HEK293T (cell line): ENCODE results near the gene TXNRD1.

ENCODE experiments used
- CTCF ChIA-PET: fragments of 350-600 bp; formaldehyde crosslinking; extraction: SDS; loops from one replicate; lab custom pipeline; 2021; ENCODE audit warnings: antibody characterized with exemption, inconsistent platforms; lab: Yijun Ruan, JAX
- POLR2A ChIA-PET: fragments of 350-600 bp; formaldehyde crosslinking; extraction: SDS; loops from one replicate; lab custom pipeline; 2020; ENCODE audit warnings: antibody characterized with exemption, inconsistent platforms; lab: Yijun Ruan, JAX
- DNase-seq: peaks from one replicate; pipeline ENCODE4 v3.0.0; 2012; ENCODE audit warnings: mixed read lengths; ENCODE audit errors: extremely low spot score
- ARNT ChIP-seq: fragments of 450-650 bp; IDR thresholded peaks from 2 replicates; pipeline ENCODE4 v1.6.1; 2017; ENCODE audit warnings: mild to moderate bottlenecking
- BHLHE40 ChIP-seq: fragments of 450-650 bp; IDR thresholded peaks from 2 replicates; pipeline ENCODE4 v1.6.1; 2016; ENCODE audit warnings: mild to moderate bottlenecking, moderate library complexity, borderline replicate concordance
- CTBP1 ChIP-seq: fragments of 450-650 bp; IDR thresholded peaks from 2 replicates; pipeline ENCODE4 v1.6.1; 2016; ENCODE audit warnings: borderline replicate concordance
- ELF4 ChIP-seq: fragments of 450-650 bp; IDR thresholded peaks from 2 replicates; pipeline ENCODE4 v1.6.1; 2017; ENCODE audit warnings: antibody characterized with exemption
- FOXA1 ChIP-seq: fragments of 450-650 bp; IDR thresholded peaks from 2 replicates; pipeline ENCODE4 v1.6.1; 2016; ENCODE audit warnings: mild to moderate bottlenecking
- FOXK2 ChIP-seq: fragments of 450-650 bp; IDR thresholded peaks from 2 replicates; pipeline ENCODE4 v1.6.1; 2016; ENCODE audit warnings: mild to moderate bottlenecking
- FOXM1 ChIP-seq: fragments of 450-650 bp; IDR thresholded peaks from 2 replicates; pipeline ENCODE4 v1.6.1; 2017; ENCODE audit warnings: mild to moderate bottlenecking, borderline replicate concordance
- HDGF ChIP-seq: fragments of 450-650 bp; IDR thresholded peaks from 2 replicates; pipeline ENCODE4 v1.6.1; 2017; ENCODE audit warnings: antibody characterized with exemption, borderline replicate concordance
- L3MBTL2 ChIP-seq: fragments of 450-650 bp; conservative IDR thresholded peaks from 2 replicates; pipeline ENCODE4 v1.6.1; 2016; ENCODE audit warnings: mild to moderate bottlenecking
- LEF1 ChIP-seq: fragments of 450-650 bp; IDR thresholded peaks from 2 replicates; pipeline ENCODE4 v1.6.1; 2017; ENCODE audit warnings: mild to moderate bottlenecking, borderline replicate concordance
- NFRKB ChIP-seq: fragments of 450-650 bp; IDR thresholded peaks from 2 replicates; pipeline ENCODE4 v1.6.1; 2016; ENCODE audit warnings: mild to moderate bottlenecking, moderate library complexity
- SP1 ChIP-seq: fragments of 450-650 bp; IDR thresholded peaks from 2 replicates; pipeline ENCODE4 v1.6.1; 2017
- SUZ12 ChIP-seq: fragments of 450-650 bp; IDR thresholded peaks from 2 replicates; pipeline ENCODE4 v1.6.1; 2016; ENCODE audit warnings: mild to moderate bottlenecking
- TARDBP ChIP-seq: fragments of 450-650 bp; IDR thresholded peaks from 2 replicates; pipeline ENCODE4 v1.6.1; 2016
- ZNF384 ChIP-seq: fragments of 450-650 bp; IDR thresholded peaks from 2 replicates; pipeline ENCODE4 v1.6.1; 2016
- TF ChIP-seq, protein P1 (sequence below): fragments of 450-650 bp; IDR thresholded peaks from 2 replicates; pipeline ENCODE4 v1.6.1; 2016

The TXNRD1 gene

DNA sequence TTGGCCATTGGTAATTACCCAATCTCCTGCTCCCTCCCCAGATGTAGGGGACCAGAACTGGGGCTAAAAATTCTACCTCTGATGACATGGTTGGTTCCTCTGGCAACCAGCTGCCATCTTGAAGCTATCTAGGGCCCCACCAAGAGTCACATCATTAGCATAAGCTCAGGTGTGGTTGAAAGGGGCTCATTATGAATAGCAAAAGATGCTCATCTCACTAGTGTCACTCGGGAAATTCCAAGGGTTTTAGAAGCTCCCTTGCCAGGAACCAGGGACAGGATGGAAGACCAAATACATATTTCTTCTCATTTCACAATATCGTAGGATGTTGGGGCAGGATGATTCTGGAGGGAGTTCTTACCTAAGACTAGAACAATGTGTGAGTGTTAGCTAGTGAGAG, 126.6 kb downstream of the TXNRD1 start:
- TF ChIP-seq, protein P1, sequence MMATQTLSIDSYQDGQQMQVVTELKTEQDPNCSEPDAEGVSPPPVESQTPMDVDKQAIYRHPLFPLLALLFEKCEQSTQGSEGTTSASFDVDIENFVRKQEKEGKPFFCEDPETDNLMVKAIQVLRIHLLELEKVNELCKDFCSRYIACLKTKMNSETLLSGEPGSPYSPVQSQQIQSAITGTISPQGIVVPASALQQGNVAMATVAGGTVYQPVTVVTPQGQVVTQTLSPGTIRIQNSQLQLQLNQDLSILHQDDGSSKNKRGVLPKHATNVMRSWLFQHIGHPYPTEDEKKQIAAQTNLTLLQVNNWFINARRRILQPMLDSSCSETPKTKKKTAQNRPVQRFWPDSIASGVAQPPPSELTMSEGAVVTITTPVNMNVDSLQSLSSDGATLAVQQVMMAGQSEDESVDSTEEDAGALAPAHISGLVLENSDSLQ: no peak
- TF ChIP-seq ELF4: no peak
- POLR2A ChIA-PET: no interaction called here
- no peak for DNase-seq
- CTCF ChIA-PET: no interaction called here

DNA sequence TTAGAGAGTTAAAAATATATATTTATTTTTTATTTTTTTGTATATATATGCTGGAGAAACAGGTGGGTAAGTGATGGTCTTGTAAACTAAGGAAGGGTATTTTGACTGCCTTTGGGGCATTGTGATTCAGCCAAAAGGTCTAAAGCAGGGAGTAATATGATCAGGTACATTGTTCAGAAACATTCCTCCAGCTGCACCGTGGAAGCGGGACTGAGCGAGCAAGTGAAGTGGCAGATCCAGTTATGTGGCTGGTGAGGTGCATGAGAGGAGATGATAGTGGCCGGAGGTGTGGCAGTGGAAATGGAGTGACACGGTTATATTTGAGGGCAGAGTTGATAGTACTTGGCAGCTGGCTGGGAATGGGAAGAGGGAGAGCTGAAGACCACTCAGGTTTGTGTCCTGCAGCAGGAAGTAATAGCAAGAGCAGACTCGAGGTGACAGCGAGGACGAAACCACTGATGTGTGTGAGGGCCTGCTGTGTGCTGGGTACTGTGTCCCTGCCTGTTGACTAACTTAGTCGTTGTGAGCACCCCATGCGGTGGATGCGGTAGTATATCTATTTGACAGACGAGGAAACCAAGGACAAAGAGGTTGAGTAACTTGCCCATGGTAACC, 127.2 kb downstream of the TXNRD1 start:
- TF ChIP-seq, protein P1: no peak
- TF ChIP-seq ZNF384: no peak
- no peak for TF ChIP-seq FOXM1
- TF ChIP-seq L3MBTL2: no peak
- no peak for TF ChIP-seq FOXA1
- DNase-seq: no peak
- CTCF ChIA-PET: interaction anchor here (0.6 kb wide), 2 partner anchors 218 to 714 kb away, joined by 3 read pairs; no protein-coding TSS in a partner anchor
- POLR2A ChIA-PET: no interaction called here

DNA sequence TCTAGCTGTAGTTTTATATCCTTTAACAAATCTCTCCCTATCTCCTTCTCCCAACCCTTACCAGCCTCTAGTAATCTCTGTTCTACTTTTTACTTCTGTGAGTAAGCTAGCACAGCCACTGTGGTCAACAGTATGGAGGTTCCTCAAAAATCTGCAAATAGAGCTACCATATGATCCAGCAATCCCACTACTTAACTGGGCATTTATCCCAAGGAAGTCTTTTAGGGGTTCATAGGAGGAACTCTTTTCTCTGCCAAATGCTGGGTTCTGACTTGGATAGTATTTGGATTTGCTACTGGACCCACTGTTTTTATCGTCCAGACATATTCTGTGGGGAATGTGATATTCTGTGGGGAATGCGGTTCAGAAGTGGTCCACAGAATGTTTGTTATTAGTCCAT, 129.1 kb downstream of the TXNRD1 start:
- DNase-seq: no peak
- ChIA-PET POLR2A (no interaction called here), CTCF (interaction anchor here (0.6 kb wide), 1 partner anchor 135 kb away, joined by 3 read pairs; no protein-coding TSS in a partner anchor)

DNA sequence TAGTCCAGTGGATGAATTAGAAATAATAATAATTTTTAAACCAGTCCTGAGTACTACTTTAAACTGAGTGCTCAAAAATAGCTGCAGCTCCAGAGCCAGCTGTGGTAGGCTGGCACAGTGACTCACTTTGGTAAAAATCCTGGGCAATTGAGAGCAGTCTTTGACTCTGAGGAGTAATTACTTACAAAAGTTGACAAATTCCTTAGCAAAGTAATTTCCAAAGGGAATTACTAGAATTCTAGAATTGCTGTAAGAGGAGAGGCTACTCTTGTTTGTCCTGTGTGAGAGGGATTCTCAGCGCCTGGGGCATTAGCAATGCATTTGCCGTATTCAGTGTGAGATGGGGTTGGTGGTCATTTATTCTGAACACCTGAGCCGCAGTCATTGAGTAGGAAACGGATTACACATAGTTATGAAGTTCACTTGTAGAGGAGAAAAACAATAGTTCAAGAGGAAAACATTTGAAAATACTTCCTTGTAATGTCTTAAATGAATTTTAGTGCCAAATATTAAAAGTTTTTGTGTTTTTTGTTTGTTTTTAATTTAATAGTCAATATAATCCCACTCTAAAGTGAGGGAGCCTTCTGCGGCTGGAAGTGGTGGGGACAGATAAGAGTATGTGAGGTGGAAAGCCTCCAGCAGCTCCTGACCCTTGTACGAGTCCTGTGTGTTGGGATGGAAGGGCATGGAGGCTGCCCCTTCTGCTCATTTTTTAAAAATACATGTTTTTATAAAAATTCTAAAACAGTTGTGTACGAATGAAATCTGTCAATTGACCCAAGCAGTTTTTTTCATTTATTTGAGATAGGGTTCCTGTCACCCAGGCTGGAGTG, 129.9 kb downstream of the TXNRD1 start:
- ChIA-PET CTCF (no interaction called here), POLR2A (no interaction called here)
- TF ChIP-seq FOXA1 (no peak), TARDBP (no peak), ARNT (no peak), HDGF (no peak), ZNF384 (no peak), L3MBTL2 (no peak), LEF1 (no peak), ELF4 (no peak), FOXK2 (no peak), CTBP1 (no peak), SUZ12 (no peak), SP1 (no peak), BHLHE40 (no peak), NFRKB (no peak), FOXM1 (no peak)
- TF ChIP-seq, protein P1: no peak
- no peak for DNase-seq

More for the DNA sequence above, 129.1 kb downstream of the TXNRD1 start:
- TF ChIP-seq LEF1 (no peak), CTBP1 (no peak), ZNF384 (no peak), SP1 (no peak)

GRCh38 chr12:104347374-104348075, 131.9 kb downstream of the TXNRD1 start:
- DNase-seq: no peak
- TF ChIP-seq SUZ12 (no peak), FOXK2 (no peak), L3MBTL2 (no peak), FOXM1 (no peak), TARDBP (no peak), LEF1 (no peak), HDGF (no peak), ARNT (no peak)
- TF ChIP-seq, protein P1: no peak
- POLR2A ChIA-PET: no interaction called here
- CTCF ChIA-PET: interaction anchor here (0.6 kb wide), 1 partner anchor 155 kb away, joined by 3 read pairs; no protein-coding TSS in a partner anchor
